ENCODE data around the gene STK38. TPM values are rescaled to one million over a fixed set of nuclear protein-coding genes. Genes with fewer than 3 reads are reported as not detected.

The STK38 gene
- total RNA-seq, 1 experiment from 2014 or later: 20.1 TPM

DNA sequence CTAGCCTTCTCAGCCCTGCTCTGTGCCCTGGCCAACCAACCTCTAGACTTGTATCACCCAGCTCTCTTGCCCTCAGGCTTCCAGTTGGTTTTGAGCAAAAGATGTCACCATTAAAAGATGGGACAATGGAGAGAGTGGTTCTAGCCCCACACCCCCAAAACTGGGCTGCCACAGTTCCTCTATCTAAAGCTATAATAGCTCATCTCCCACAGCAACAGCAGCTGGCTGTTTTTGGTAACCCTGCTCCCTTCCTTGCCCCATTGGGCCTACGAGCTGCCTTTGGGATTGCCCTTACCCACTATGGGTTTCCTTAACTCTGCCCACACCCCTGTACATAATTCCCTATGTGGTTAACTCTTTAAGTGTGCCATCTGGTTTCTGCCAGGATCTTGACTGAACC lies 39.3 kb upstream of the STK38 start:
- Histone ChIP-seq H3K9me2 (ENCODE audit: insufficient read depth) (no peaks in the 10 kb centered on the region), H3K79me2 (ENCODE audit: insufficient read depth, low read length) (no peaks in the 10 kb centered on the region), H4K20me1 (ENCODE audit: insufficient read depth) (no peaks in the 10 kb centered on the region), H3K4me2 (ENCODE audit: low read length) (no peak overlapping the region), H3K36me3 (ENCODE audit: control insufficient read depth in 1 of 2, insufficient read depth in 2 of 2, low read length in 2 of 2) (no peaks in the 10 kb centered on the region), H3K4me1 (ENCODE audit: control insufficient read depth in 1 of 2, insufficient read depth in 2 of 2, low read length in 2 of 2) (peaks cover 0 to 10% of the 10 kb centered on the region in 2 experiments; a peak in 2 of 4 replicates), H3K9me3 (ENCODE audit: control insufficient read depth in 1 of 2, insufficient read depth in 1 of 2, low read depth in 1 of 2, low read length in 2 of 2) (no peaks in the 10 kb centered on the region), H3K9ac (ENCODE audit: low read length) (no peak overlapping the region), H3K27me3 (ENCODE audit: insufficient read depth, low read length) (no peaks in the 10 kb centered on the region), H3K27ac (ENCODE audit: low read depth, low read length) (no peak overlapping the region), H3K4me3 (replicated peaks in 1 of 2; ENCODE audit: low read depth in 1 of 2, low read length in 2 of 2) (no peak overlapping the region), H2AFZ (ENCODE audit: low read depth, low read length, poor library complexity, severe bottlenecking) (no peak overlapping the region)
- TF ChIP-seq EZH2 (IDR thresholded peaks at IDR 0.05): no peak
- TF ChIP-seq POLR2A (IDR thresholded peaks at IDR 0.05; ENCODE audit: borderline replicate concordance, extremely low read depth, insufficient read depth, insufficient read length): no peak
- intact Hi-C loops (cut with micrococcal nuclease): no loop called here
- ATAC-seq (no peak), DNase-seq (ENCODE audit: low read depth, low spot score) (no peak)
- ChIA-PET CTCF (no interaction called here), POLR2A (no interaction called here), RAD21 (ENCODE audit: low non-redundant PET in 1 of 2, low total read pairs in 2 of 2, uncharacterized antibody in 2 of 2, unreplicated experiment in 2 of 2) (no interaction called here)
- BruUV-seq (replicated peaks): no TSS peak

DNA sequence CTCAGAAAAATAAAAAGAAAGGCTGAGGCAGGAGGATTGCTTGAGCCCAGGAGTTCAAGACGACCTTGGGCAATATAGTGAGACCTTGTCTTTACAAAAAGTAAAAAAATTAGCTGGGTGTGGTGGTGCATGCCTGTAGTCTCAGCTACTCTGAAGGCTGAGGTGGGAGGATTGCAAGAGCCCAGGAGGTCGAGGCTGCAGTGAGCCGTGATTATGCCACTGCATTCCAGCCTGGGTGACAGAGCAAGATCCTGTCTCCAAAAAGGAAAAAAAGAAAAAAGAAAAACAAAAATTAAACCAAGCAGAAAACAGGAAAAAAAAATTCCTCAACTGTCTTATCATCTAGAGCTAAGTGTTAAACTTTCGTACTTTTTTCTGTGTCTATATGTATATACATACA lies 34.4 kb upstream of the STK38 start:
- no peak for DNase-seq (ENCODE audit: low read depth, low spot score)
- ChIA-PET RAD21 (ENCODE audit: low non-redundant PET in 1 of 2, low total read pairs in 2 of 2, uncharacterized antibody in 2 of 2, unreplicated experiment in 2 of 2) (no interaction called here), POLR2A (no interaction called here), CTCF (no interaction called here)
- no peak overlapping the region for H3K9ac ChIP-seq (ENCODE audit: low read length)
- no peak overlapping the region for H3K27ac ChIP-seq (ENCODE audit: low read depth, low read length)
- no TSS peak for BruUV-seq (replicated peaks)
- H3K4me1 ChIP-seq (ENCODE audit: control insufficient read depth in 1 of 2, insufficient read depth in 2 of 2, low read length in 2 of 2): peaks cover 24 to 38% of the 10 kb centered on the region in 2 experiments
- H3K9me3 ChIP-seq (ENCODE audit: control insufficient read depth in 1 of 2, insufficient read depth in 1 of 2, low read depth in 1 of 2, low read length in 2 of 2): no peaks in the 10 kb centered on the region
- intact Hi-C loops (cut with micrococcal nuclease): no loop called here
- no peaks in the 10 kb centered on the region for H3K79me2 ChIP-seq (ENCODE audit: insufficient read depth, low read length)
- H3K36me3 ChIP-seq (ENCODE audit: control insufficient read depth in 1 of 2, insufficient read depth in 2 of 2, low read length in 2 of 2): no peaks in the 10 kb centered on the region
- no peaks in the 10 kb centered on the region for H3K9me2 ChIP-seq (ENCODE audit: insufficient read depth)
- no peak overlapping the region for H3K4me2 ChIP-seq (ENCODE audit: low read length)
- ATAC-seq: no peak
- H3K4me3 ChIP-seq (replicated peaks in 1 of 2; ENCODE audit: low read depth in 1 of 2, low read length in 2 of 2): no peak overlapping the region
- no peak overlapping the region for H2AFZ ChIP-seq (ENCODE audit: low read depth, low read length, poor library complexity, severe bottlenecking)
- H4K20me1 ChIP-seq (ENCODE audit: insufficient read depth): no peaks in the 10 kb centered on the region
- H3K27me3 ChIP-seq (ENCODE audit: insufficient read depth, low read length): no peaks in the 10 kb centered on the region
- TF ChIP-seq ELF1 (IDR thresholded peaks at IDR 0.05; ENCODE audit: borderline replicate concordance, low read depth): no peak
- TF ChIP-seq YY1 (IDR thresholded peaks at IDR 0.05; ENCODE audit: extremely low read depth, insufficient replicate concordance, low read depth, low read length): no peak
- no peak for TF ChIP-seq ZNF274 (IDR thresholded peaks at IDR 0.05; ENCODE audit: low read depth, low read length)
- no peak for TF ChIP-seq EZH2 (IDR thresholded peaks at IDR 0.05)
- no peak for TF ChIP-seq EGR1 (IDR thresholded peaks at IDR 0.05; ENCODE audit: low read depth)
- no peak for TF ChIP-seq JUND (IDR thresholded peaks at IDR 0.05)
- TF ChIP-seq SIN3A (IDR thresholded peaks at IDR 0.05; ENCODE audit: low read depth): no peak
- TF ChIP-seq, protein P1, sequence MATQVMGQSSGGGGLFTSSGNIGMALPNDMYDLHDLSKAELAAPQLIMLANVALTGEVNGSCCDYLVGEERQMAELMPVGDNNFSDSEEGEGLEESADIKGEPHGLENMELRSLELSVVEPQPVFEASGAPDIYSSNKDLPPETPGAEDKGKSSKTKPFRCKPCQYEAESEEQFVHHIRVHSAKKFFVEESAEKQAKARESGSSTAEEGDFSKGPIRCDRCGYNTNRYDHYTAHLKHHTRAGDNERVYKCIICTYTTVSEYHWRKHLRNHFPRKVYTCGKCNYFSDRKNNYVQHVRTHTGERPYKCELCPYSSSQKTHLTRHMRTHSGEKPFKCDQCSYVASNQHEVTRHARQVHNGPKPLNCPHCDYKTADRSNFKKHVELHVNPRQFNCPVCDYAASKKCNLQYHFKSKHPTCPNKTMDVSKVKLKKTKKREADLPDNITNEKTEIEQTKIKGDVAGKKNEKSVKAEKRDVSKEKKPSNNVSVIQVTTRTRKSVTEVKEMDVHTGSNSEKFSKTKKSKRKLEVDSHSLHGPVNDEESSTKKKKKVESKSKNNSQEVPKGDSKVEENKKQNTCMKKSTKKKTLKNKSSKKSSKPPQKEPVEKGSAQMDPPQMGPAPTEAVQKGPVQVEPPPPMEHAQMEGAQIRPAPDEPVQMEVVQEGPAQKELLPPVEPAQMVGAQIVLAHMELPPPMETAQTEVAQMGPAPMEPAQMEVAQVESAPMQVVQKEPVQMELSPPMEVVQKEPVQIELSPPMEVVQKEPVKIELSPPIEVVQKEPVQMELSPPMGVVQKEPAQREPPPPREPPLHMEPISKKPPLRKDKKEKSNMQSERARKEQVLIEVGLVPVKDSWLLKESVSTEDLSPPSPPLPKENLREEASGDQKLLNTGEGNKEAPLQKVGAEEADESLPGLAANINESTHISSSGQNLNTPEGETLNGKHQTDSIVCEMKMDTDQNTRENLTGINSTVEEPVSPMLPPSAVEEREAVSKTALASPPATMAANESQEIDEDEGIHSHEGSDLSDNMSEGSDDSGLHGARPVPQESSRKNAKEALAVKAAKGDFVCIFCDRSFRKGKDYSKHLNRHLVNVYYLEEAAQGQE (IDR thresholded peaks at IDR 0.05; ENCODE audit: low read depth): no peak
- TF ChIP-seq, protein P2, sequence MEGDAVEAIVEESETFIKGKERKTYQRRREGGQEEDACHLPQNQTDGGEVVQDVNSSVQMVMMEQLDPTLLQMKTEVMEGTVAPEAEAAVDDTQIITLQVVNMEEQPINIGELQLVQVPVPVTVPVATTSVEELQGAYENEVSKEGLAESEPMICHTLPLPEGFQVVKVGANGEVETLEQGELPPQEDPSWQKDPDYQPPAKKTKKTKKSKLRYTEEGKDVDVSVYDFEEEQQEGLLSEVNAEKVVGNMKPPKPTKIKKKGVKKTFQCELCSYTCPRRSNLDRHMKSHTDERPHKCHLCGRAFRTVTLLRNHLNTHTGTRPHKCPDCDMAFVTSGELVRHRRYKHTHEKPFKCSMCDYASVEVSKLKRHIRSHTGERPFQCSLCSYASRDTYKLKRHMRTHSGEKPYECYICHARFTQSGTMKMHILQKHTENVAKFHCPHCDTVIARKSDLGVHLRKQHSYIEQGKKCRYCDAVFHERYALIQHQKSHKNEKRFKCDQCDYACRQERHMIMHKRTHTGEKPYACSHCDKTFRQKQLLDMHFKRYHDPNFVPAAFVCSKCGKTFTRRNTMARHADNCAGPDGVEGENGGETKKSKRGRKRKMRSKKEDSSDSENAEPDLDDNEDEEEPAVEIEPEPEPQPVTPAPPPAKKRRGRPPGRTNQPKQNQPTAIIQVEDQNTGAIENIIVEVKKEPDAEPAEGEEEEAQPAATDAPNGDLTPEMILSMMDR (IDR thresholded peaks at IDR 0.05 in 2 of 3, conservative IDR thresholded peaks at IDR 0.05 in 1 of 3; ENCODE audit: borderline replicate concordance in 1 of 3, insufficient read depth in 1 of 3, low read depth in 2 of 3, low read length in 2 of 3): no peak
- TF ChIP-seq ZFX (IDR thresholded peaks at IDR 0.05): no peak
- TF ChIP-seq RAD21 (IDR thresholded peaks at IDR 0.05; ENCODE audit: low read depth): no peak
- TF ChIP-seq, protein P3, sequence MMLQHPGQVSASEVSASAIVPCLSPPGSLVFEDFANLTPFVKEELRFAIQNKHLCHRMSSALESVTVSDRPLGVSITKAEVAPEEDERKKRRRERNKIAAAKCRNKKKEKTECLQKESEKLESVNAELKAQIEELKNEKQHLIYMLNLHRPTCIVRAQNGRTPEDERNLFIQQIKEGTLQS (IDR thresholded peaks at IDR 0.05): no peak
- no peak for TF ChIP-seq POLR2AphosphoS5 (IDR thresholded peaks at IDR 0.05; ENCODE audit: low read depth, low read length)
- no peak for TF ChIP-seq POLR2A (IDR thresholded peaks at IDR 0.05; ENCODE audit: borderline replicate concordance, extremely low read depth, insufficient read depth, insufficient read length)
- no peak for TF ChIP-seq SRF (IDR thresholded peaks at IDR 0.05; ENCODE audit: low read depth)

Data from HCT116 (cell line).